DND-41 (cell line): ENCODE measurements around the gene IFT122.

ENCODE experiments used
- EZH2 ChIP-seq: IDR thresholded peaks from 3 replicates; pipeline ENCODE4 v1.6.1; 2012; ENCODE audit warnings: borderline replicate concordance, low read depth, mild to moderate bottlenecking, moderate library complexity, low read length, inconsistent platforms; ENCODE audit not compliant: severe bottlenecking
- TF ChIP-seq, protein P1 (sequence below): IDR thresholded peaks from 2 replicates; pipeline ENCODE4 v1.5.1; 2012; ENCODE audit warnings: borderline replicate concordance, low read length, moderate library complexity, mild to moderate bottlenecking; ENCODE audit not compliant: poor library complexity, severe bottlenecking; ENCODE audit errors: extremely low read depth

DNA sequence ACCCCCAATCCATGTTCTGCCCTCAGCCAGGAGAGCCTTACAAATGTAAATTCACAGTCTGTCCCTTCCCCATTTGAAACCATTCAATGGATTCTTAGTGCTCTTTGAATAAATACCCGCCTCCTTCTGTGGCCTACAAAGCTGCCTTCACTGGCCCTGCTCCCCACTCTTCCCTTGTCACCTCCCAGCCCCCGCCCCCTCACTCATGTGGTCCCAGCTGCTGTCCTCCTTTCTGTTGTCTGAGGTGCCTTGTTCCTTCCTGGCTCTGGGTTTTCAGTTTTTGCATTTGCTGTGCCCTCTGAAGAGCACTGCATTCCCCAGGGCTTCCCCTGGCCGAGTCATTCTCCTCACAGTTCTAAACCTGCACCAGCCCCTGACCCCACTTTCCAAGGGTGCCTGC, 14.8 kb upstream of the IFT122 start:
- TF ChIP-seq, protein P1, sequence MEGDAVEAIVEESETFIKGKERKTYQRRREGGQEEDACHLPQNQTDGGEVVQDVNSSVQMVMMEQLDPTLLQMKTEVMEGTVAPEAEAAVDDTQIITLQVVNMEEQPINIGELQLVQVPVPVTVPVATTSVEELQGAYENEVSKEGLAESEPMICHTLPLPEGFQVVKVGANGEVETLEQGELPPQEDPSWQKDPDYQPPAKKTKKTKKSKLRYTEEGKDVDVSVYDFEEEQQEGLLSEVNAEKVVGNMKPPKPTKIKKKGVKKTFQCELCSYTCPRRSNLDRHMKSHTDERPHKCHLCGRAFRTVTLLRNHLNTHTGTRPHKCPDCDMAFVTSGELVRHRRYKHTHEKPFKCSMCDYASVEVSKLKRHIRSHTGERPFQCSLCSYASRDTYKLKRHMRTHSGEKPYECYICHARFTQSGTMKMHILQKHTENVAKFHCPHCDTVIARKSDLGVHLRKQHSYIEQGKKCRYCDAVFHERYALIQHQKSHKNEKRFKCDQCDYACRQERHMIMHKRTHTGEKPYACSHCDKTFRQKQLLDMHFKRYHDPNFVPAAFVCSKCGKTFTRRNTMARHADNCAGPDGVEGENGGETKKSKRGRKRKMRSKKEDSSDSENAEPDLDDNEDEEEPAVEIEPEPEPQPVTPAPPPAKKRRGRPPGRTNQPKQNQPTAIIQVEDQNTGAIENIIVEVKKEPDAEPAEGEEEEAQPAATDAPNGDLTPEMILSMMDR, result no peak
- TF ChIP-seq EZH2, result no peak
